Keratinocyte (primary cell): ENCODE measurements around the gene KLF7. TPM values are rescaled to one million over a fixed set of nuclear protein-coding genes. Genes with fewer than 3 reads are reported as not detected.

Source experiments
- DNase-seq: peaks from one replicate; pipeline ENCODE4 v3.0.0-alpha.2; 2011; ENCODE audit warnings: low read depth, missing footprints, low spot score
- FAIRE-seq: peaks from 2 replicates; lab custom pipeline; 2011; peaks lifted over from hg19 to GRCh38; lab: Jason Lieb, UNC
- H2AFZ ChIP-seq: 2 replicates; pipeline ENCODE4 v1.6.0; 2012; ENCODE audit warnings: low read length, control low read depth, inconsistent platforms; ENCODE audit not compliant: control insufficient read depth
- H3K27ac ChIP-seq: 2 replicates; pipeline ENCODE4 v1.5.1; 2011; ENCODE audit warnings: low read length; ENCODE audit not compliant: control insufficient read depth, insufficient read depth
- H3K27me3 ChIP-seq: 3 replicates; pipeline ENCODE4 v1.6.0; 2011; ENCODE audit warnings: low read length; ENCODE audit not compliant: control insufficient read depth, insufficient read depth; ENCODE audit errors: extremely low read depth
- H3K36me3 ChIP-seq, 2 experiments: 2 replicates in 1 of 2; 3 replicates in 1 of 2; pipeline ENCODE4 v1.5.1; 2011; ENCODE audit warnings: low read length in 2 of 2, mild to moderate bottlenecking in 1 of 2; ENCODE audit not compliant: control insufficient read depth in 2 of 2, insufficient read depth in 2 of 2; ENCODE audit errors: extremely low read depth in 1 of 2
- H3K4me1 ChIP-seq: 3 replicates; pipeline ENCODE4 v1.5.1; 2011; ENCODE audit warnings: low read length; ENCODE audit not compliant: control insufficient read depth, insufficient read depth; ENCODE audit errors: extremely low read depth
- H3K4me2 ChIP-seq: 3 replicates; pipeline ENCODE4 v1.6.0; 2011; ENCODE audit warnings: low read depth, low read length; ENCODE audit not compliant: control insufficient read depth, insufficient read depth; ENCODE audit errors: extremely low read depth
- H3K4me3 ChIP-seq, 3 experiments: fragments of 200-600 bp in 1 of 3; sonication (generic) in 1 of 3; 2 replicates in 2 of 3; 3 replicates in 1 of 3; pipeline ENCODE4 v1.5.1; 2011 to 2016; ENCODE audit warnings: low read length in 3 of 3, mild to moderate bottlenecking in 3 of 3, control low read depth in 2 of 3, inconsistent platforms in 1 of 3, low read depth in 1 of 3, mixed read lengths in 1 of 3, mixed run types in 1 of 3, moderate library complexity in 1 of 3; ENCODE audit not compliant: control insufficient read depth in 2 of 3, insufficient read depth in 2 of 3; ENCODE audit errors: extremely low read depth in 1 of 3
- H3K79me2 ChIP-seq: 2 replicates; pipeline ENCODE4 v1.6.0; 2012; ENCODE audit warnings: low read length; ENCODE audit not compliant: control insufficient read depth, insufficient read depth
- H3K9ac ChIP-seq: 3 replicates; pipeline ENCODE4 v1.6.0; 2011; ENCODE audit warnings: low read length; ENCODE audit not compliant: control insufficient read depth, insufficient read depth; ENCODE audit errors: extremely low read depth
- H3K9me1 ChIP-seq: 3 replicates; pipeline ENCODE4 v1.6.0; 2011; ENCODE audit warnings: low read length; ENCODE audit not compliant: control insufficient read depth, insufficient read depth; ENCODE audit errors: extremely low read depth
- H3K9me3 ChIP-seq: 2 replicates; pipeline ENCODE4 v1.5.1; 2012; ENCODE audit warnings: low read depth, low read length; ENCODE audit not compliant: control insufficient read depth
- H4K20me1 ChIP-seq: 3 replicates; pipeline ENCODE4 v1.6.0; 2011; ENCODE audit warnings: low read length; ENCODE audit not compliant: control insufficient read depth, insufficient read depth; ENCODE audit errors: extremely low read depth
- CTCF ChIP-seq, 3 experiments: IDR thresholded peaks in 1 of 3; conservative IDR thresholded peaks in 1 of 3; optimal IDR thresholded peaks in 1 of 3; 2 replicates in 2 of 3; 3 replicates in 1 of 3; pipeline versions ENCODE3 to v1.5.1; 2011; ENCODE audit warnings: low read length in 3 of 3, mild to moderate bottlenecking in 3 of 3, moderate library complexity in 2 of 3, control low read depth in 1 of 3, inconsistent platforms in 1 of 3; ENCODE audit not compliant: insufficient read depth in 2 of 3; ENCODE audit errors: extremely low read depth in 1 of 3
- EZH2 ChIP-seq: IDR thresholded peaks from one replicate; pipeline ENCODE4 v1.6.1; 2012; ENCODE audit warnings: inconsistent platforms, mild to moderate bottlenecking, low read length, moderate library complexity
- dilution Hi-C: fragments of 300-500 bp; cut with MboI; formaldehyde crosslinking; loops from one replicate; pipeline ENCODE4 v1.7.0; 2020; ENCODE audit warnings: low sequenced_read_pairs; ENCODE audit not compliant: extremely low pct_ligation_motif_present
- polyA plus RNA-seq, 5 experiments: library from polyadenylated mRNA; depleted of rRNA in 3 of 5; stranded (reverse) in 3 of 5; stranded (forward) in 1 of 5; unstranded in 1 of 5; fragments of >200 nt; gene quantifications; 1 replicate in 1 of 5; 2 replicates in 3 of 5; 3 replicates in 1 of 5; pipeline versions ENCODE4 v1.2.1 to v1.2.3, GENCODE V29; 2011 to 2012; ENCODE audit warnings: missing spikeins in 2 of 5, low read depth in 1 of 5, low replicate concordance in 1 of 5

Gene KLF7
- polyA plus RNA-seq, 1 donor (not counting 4 experiments of a cell fraction or from before 2014, with no cell fraction given): 44.7 TPM

DNA sequence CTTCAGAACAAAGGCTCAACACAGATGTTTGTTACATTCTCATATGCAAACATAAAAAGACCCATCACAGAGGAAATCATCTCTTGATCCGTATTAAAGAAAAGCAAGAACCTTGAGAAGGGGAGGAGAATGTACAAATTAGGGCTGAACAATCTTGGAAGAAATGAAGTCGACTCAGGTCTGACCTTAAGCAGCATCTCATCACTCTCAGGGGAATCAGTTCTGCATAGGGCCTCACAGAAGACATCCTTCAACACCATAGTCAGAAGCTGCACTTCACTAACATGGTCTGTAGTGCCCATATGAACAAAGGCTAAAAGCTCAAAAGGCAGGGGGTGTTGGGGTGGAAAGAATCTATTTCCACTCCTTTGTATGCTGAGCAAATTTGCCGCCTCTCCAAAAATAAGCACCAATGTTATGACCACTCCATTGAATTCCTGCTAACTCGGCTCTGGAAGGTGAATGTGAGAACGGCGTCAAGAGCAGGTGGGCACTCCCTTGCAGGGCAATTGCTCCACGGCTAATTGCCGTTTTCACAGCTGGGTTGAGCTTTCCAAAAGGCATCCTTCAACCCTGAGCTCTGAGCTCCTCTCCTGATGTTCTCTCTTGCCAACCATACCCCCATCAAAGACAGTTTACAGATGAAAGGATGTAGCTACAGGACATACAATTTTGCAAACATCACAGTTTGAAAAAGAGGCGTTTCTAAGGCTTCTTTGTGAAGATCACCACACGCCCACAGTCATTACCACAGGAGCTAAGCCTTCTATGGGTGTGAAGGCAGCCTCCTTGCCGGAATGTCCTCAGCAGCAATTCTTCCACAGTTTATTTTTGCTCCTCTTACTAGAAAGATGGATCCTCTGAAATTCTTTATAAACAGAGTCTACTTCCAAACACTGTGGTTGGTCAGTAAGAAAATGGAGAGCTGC, 10.0 kb downstream of the KLF7 start:
- peaks cover 13% of the 10 kb centered on the region for H3K4me1 ChIP-seq
- DNase-seq (no peak), FAIRE-seq (no peak)
- H3K27me3 ChIP-seq: no peaks in the 10 kb centered on the region
- H3K4me2 ChIP-seq: no peak overlapping the region
- H3K36me3 ChIP-seq: peaks cover 10 to 16% of the 10 kb centered on the region in 2 experiments
- H3K27ac ChIP-seq: no peak overlapping the region
- H3K79me2 ChIP-seq: peaks cover 100% of the 10 kb centered on the region
- no peaks in the 10 kb centered on the region for H3K9me1 ChIP-seq
- no peaks in the 10 kb centered on the region for H3K9me3 ChIP-seq
- no peak overlapping the region for H3K4me3 ChIP-seq
- no peak overlapping the region for H3K9ac ChIP-seq
- H4K20me1 ChIP-seq: peaks cover 10% of the 10 kb centered on the region
- H2AFZ ChIP-seq: no peak overlapping the region
- TF ChIP-seq CTCF (optimal IDR thresholded peaks at IDR 0.05 in 1 of 3, IDR thresholded peaks at IDR 0.05 in 1 of 3, conservative IDR thresholded peaks at IDR 0.05 in 1 of 3; ENCODE audit: extremely low read depth in 1 of 3, insufficient read depth in 2 of 3, low read length in 3 of 3): no peak
- no peak for TF ChIP-seq EZH2
- dilution Hi-C loops: no loop called here

DNA sequence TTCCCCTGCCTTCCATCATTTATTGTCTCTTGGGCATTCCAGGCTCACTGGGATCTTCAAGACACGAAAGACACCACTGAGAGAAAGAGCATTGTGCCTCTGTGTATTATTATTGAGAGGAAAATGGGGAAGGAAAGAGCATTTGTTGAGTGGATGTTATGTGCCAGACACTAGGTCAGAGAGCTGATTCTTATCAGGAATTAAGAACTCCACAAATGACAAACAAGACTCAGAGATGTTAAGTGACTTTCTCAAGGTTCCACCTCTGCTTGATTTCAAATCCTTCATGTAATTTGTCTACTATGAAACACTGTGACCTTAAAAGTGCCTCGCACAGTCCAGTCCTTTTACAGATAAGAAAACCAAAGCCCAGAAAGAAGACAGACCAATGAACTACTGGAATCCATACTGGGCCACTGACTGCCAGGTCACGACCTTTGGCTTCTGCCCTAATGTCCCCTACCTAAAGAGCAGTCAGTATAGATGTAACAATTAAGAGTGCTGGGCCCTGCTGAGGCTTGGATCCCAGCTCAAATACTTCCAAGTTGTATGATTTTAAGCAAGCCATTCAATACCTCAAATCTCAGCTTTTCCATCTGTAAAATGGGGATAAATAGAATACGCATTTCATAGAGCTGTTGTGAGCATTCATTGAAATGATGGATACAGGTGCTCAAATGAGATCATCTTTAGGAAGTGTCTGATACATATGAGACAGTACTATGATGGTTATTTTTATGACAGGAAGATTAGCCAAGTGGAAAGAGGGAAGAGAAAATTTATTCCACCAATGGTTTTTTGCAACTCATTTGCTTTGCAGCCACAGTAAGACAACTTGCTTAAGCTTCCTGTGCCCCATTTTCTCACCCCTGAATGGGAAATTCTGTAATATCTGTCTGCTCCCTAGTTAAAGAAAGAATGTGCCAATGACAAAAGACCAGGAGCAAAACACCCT, 10.9 kb downstream of the KLF7 start:
- dilution Hi-C loops: no loop called here
- Histone ChIP-seq H2AFZ (no peak overlapping the region), H3K79me2 (peaks cover 100% of the 10 kb centered on the region), H3K27me3 (no peaks in the 10 kb centered on the region), H3K4me3 (no peak overlapping the region), H3K9me1 (no peaks in the 10 kb centered on the region), H3K4me1 (peaks cover 14% of the 10 kb centered on the region), H3K9ac (no peak overlapping the region), H3K36me3 (peaks cover 10 to 15% of the 10 kb centered on the region in 2 experiments), H3K27ac (no peak overlapping the region), H3K4me2 (no peak overlapping the region), H3K9me3 (no peaks in the 10 kb centered on the region), H4K20me1 (peaks cover 10% of the 10 kb centered on the region)
- FAIRE-seq (peak; percentile 39), DNase-seq (no peak)
- TF ChIP-seq CTCF (optimal IDR thresholded peaks at IDR 0.05 in 1 of 3, IDR thresholded peaks at IDR 0.05 in 1 of 3, conservative IDR thresholded peaks at IDR 0.05 in 1 of 3; ENCODE audit: extremely low read depth in 1 of 3, insufficient read depth in 2 of 3, low read length in 3 of 3) (no peak), EZH2 (no peak)
